AG09309 (cell line): ENCODE data around the gene PRRT1.

Experiments
- DNase-seq: peaks from one replicate; pipeline ENCODE4 v3.0.0-alpha.2; 2010; ENCODE audit warnings: low read depth
- H3K4me3 ChIP-seq: 2 replicates; pipeline ENCODE4 v1.5.1; 2011; ENCODE audit warnings: mild to moderate bottlenecking, low read depth, low read length, moderate library complexity; ENCODE audit not compliant: control insufficient read depth
- TF ChIP-seq, protein P1 (sequence below): IDR thresholded peaks from 2 replicates; pipeline ENCODE4 v1.5.1; 2011; ENCODE audit warnings: mild to moderate bottlenecking, low read depth, low read length, inconsistent platforms; ENCODE audit not compliant: insufficient read depth, control insufficient read depth; ENCODE audit errors: missing control alignments

Gene PRRT1

DNA sequence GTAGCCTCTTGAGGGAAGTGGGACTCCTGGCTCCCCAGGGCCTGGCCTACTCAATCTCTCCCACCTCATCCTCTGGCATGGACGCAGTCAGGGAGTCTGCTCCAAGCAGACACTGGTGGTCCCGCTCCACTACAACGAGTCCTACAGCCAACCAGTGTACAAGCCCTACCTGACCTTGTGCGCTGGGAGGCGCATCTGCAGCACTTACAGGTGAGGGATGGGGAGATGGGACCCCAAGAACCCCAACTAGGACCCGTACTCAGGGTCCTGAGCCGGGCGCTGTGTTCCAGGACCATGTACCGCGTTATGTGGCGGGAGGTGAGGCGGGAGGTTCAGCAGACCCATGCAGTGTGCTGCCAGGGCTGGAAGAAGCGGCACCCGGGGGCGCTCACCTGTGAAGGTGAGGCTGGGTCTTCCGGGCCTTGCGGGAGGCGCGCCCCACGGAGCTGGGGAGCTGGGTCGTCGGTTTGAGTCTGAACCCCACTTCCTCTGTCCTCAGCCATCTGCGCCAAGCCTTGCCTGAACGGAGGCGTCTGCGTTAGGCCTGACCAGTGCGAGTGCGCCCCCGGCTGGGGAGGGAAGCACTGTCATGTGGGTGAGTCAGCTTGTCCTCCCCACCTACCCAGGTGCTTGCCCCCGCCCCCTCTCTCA lies 14.8 kb upstream of the PRRT1 start:
- TF ChIP-seq, protein P1, sequence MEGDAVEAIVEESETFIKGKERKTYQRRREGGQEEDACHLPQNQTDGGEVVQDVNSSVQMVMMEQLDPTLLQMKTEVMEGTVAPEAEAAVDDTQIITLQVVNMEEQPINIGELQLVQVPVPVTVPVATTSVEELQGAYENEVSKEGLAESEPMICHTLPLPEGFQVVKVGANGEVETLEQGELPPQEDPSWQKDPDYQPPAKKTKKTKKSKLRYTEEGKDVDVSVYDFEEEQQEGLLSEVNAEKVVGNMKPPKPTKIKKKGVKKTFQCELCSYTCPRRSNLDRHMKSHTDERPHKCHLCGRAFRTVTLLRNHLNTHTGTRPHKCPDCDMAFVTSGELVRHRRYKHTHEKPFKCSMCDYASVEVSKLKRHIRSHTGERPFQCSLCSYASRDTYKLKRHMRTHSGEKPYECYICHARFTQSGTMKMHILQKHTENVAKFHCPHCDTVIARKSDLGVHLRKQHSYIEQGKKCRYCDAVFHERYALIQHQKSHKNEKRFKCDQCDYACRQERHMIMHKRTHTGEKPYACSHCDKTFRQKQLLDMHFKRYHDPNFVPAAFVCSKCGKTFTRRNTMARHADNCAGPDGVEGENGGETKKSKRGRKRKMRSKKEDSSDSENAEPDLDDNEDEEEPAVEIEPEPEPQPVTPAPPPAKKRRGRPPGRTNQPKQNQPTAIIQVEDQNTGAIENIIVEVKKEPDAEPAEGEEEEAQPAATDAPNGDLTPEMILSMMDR: no peak
- no peak overlapping the region for H3K4me3 ChIP-seq
- DNase-seq: no peak

DNA sequence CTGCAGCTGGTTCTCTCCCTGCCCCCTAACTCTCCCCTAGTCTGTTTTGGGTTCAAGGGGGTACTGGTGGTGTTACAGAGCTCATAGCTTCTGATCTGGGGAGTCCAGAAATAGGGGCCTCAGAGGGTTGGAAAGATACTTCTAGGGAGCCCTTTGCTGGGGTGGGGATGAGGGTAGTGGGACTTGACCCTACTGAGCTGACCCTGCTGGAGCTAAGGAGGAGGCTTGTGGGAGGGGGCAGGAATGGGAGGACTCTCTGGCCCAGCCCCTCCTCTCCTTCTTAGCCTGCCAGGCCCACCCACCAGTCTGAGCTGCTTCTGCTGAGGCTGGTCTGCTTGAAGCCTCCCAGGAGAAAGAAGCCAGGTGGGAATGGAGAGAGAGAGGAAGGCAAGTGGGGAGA lies 12.6 kb upstream of the PRRT1 start, which contains the start of gene EGFL8:
TSS of gene EGFL8 (plus strand) at position 301 of the 400 bp plus-strand sequence. CDS start 1,571 bp downstream, outside the sequence.
- H3K4me3 ChIP-seq: no peak within 1 kb of the TSS
- DNase-seq: no peak
- TF ChIP-seq, protein P1: no peak

DNA sequence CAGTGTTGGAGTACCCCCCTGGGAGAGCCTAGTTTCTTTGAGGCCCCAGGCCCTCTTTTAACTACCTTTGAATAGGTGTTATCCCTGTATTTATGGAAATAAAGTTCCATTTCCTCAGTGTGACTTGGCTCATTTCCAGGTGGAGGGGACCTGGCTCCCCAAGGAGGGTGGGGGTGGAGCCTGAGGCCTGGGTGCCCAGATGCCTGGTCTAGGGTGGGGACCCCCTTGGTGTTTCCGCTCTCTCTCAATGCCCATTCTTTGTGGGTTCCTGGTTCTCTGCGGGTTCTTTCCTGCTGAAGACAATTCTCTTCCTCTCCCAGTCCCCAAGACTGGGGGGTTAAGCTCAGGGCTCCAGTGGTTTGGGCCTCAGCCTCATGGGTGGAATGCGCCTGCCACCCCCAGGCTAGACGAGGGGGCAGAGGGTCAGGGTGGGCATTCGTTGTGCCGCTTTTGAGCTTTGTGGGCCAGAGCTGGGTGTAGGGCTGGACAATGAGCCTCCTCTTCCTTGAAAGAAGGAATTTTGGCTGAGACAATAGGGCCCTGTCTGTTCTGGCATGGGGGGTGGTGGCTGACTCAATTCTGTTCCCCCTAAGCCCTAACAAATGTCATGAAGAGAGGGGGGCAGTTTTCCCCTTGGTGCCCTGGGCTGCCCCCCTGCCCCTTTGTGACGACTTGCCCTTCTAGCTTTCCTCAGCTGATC lies 12.0 kb upstream of the PRRT1 start:
- no peak overlapping the region for H3K4me3 ChIP-seq
- no peak for DNase-seq
- TF ChIP-seq, protein P1: no peak

DNA sequence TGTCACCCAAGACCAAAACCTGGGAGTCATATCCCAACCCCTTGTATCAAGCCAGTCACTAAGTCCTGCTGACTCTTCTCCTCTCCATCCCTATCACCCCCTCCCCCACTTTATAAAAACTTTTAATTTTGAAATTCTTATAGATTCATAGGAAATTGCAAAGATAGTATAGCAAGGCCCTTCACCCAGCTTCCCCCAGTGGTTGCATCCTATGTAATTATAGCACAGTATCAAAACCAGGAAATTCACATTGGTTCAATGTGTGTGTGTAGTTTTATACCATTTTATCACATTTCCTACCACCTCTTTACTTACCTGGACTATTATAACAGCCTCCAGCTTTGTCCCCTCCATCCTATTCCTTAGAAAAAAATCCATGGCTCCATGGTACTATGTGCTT lies 6.3 kb upstream of the PRRT1 start:
- no peak for DNase-seq
- TF ChIP-seq, protein P1: no peak

GRCh38 chr6:32156891-32157290 lies 5.2 kb upstream of the PRRT1 start:
- DNase-seq: no peak
- no peak overlapping the region for H3K4me3 ChIP-seq
- TF ChIP-seq, protein P1: no peak

More for the DNA sequence above, 6.3 kb upstream of the PRRT1 start:
- H3K4me3 ChIP-seq: no peak overlapping the region

DNA sequence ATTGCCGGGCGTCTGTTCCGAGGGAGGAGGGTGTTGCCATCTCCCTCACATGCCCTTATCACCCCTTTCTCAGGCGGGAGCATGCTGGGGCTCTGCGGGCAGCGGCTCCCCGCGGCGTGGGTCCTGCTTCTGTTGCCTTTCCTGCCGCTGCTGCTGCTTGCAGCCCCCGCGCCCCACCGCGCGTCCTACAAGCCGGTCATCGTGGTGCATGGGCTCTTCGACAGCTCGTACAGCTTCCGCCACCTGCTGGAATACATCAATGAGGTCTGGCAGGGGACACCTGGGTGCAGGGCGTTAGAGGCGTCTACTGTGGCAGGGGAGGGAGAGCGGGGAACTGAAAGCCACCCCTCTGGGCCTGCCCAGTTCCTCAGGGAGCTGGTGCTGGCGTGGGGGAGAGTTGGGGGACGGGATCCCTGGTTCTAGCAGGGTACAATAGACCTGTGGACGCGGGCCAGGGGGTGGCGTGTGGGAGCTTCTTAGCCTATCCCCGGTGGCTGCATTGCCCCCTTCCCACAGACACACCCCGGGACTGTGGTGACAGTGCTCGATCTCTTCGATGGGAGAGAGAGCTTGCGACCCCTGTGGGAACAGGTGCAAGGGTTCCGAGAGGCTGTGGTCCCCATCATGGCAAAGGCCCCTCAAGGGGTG lies 2.9 kb upstream of the PRRT1 start:
- H3K4me3 ChIP-seq: peak overlapping the region; percentile 80
- TF ChIP-seq, protein P1: peak; percentile 57
- DNase-seq: no peak
